NCI-H1092 (cell line): ENCODE data around the gene TRERF1.

Experiments used
- DNase-seq: peaks from one replicate; lab custom pipeline; 2025; lab: John Stamatoyannopoulos, UW

The TRERF1 gene

GRCh38 chr6:42367353-42368011, 84.2 kb downstream of the TRERF1 start:
- no peak for DNase-seq

DNA sequence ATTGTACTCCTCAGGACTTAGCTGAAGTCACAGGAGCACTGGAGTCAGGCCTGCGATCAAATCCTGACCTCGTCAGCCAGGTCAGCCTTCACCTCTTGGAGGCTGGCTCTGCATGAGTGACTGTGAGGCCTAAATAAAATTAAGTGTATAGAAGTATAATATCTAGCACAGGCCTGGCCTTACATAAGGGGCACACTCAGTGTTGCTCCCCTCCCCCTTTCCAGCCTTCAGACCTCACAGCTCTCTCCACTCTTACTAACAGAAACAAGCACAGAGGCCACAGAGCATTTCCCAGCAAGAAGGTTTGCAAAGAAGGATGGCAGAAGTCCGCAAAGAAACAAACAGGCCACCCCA, 84.8 kb downstream of the TRERF1 start:
- DNase-seq = no peak

GRCh38 chr6:42366011-42366705, 85.6 kb downstream of the TRERF1 start:
- no peak for DNase-seq

GRCh38 chr6:42365021-42365420, 86.7 kb downstream of the TRERF1 start:
- no peak for DNase-seq

GRCh38 chr6:42363926-42364849, 87.5 kb downstream of the TRERF1 start:
- no peak for DNase-seq

- no peak for DNase-seq
Measured at GRCh38 chr6:42361036-42361435, 90.7 kb downstream of the TRERF1 start.

DNA sequence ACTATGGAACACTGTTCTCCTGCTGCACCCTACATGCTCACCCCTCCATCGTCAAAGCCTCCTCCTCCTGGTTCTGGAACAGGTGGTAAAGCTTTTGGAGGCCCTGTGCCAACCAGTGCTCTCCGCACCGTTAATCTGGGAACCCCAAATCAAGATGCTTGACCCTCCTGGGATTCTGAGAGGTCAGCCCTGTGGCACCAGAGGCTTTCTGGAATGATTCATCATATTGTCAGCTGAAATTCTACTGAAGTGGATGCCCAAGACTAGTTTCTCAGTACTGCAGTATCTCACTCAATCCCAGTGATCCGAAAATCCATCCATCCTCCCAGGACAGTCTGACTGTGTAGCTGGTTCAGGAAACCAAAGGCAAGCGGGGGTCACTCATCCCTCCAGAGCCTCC, 92.7 kb downstream of the TRERF1 start:
- no peak for DNase-seq

DNA sequence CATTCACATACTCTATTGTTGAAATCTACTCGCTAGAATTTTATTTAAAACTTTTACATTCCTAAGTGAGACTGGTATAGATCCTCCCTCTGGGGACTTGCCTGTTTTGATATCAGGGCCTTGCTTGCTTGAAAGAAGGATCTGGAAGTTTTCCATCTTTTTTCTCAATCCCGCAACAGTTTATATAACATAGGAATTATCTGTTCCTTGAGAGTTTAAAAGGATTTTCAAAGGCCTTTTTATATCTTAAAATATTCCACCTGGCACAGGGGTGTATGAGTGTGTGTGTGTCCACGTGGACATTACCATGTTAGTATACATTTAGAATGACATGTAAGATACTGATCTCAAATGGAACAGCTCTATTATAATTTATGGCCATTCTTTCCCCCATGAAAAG, 96.3 kb downstream of the TRERF1 start:
- DNase-seq = no peak

GRCh38 chr6:42354702-42355101, 97.0 kb downstream of the TRERF1 start:
- no peak for DNase-seq

DNA sequence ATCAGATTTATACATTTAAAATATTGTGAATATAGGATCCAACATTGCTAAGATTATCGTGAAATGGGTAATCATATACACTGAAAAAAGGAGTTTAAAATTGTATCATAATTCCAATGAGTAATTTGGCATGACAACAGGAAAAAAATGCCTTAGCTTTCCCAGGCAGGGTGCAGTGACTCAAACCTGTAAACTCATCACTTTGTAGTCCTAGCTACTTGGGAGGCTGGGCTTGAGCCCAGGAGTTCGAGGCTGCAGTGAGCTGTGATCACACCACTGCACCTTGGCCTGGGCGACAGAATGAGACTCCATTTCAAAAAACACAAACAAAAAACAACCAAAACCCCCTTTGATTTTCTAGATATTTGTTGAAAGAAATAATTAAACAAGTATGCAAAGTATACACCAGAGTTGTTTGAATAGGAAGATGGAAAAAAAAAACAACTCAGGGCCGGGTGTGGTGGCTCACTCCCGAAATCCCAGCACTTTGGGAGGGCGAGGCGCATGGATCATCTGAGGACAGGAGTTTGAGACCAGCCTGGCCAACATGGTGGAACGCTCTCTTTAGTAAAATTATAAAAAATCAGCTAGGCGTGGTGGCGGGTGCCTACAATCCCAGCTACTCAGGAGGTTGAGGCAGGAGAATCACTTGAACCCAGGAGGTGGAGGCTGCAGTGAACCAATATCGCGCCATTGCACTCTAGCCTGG, 98.7 kb downstream of the TRERF1 start:
- no peak for DNase-seq

DNA sequence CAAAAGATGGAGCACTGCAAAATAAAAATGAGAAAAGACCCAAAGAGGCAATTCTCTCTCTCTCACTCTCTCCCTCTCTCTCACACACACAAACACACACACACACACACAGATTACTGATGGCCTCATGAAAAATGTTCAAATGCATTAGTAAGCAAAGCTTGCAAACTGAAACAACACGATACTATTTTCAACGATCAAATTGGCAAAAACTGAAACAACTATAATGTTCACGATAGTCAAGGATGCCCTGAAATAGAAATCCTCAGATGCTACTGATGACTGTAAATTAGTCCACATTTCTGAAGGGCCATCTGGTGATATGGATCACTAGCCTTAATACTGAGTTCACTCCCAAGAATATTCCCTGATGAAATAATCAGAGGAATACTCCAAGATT, 100.8 kb downstream of the TRERF1 start:
- DNase-seq = no peak

- no peak for DNase-seq
Measured at GRCh38 chr6:42349753-42350511, 101.8 kb downstream of the TRERF1 start.

- no peak for DNase-seq
Measured at GRCh38 chr6:42347456-42347855, 104.3 kb downstream of the TRERF1 start.

- DNase-seq = no peak
Measured at GRCh38 chr6:42345696-42346416, 105.9 kb downstream of the TRERF1 start.

GRCh38 chr6:42344756-42345155, 107.0 kb downstream of the TRERF1 start:
- DNase-seq = no peak

DNA sequence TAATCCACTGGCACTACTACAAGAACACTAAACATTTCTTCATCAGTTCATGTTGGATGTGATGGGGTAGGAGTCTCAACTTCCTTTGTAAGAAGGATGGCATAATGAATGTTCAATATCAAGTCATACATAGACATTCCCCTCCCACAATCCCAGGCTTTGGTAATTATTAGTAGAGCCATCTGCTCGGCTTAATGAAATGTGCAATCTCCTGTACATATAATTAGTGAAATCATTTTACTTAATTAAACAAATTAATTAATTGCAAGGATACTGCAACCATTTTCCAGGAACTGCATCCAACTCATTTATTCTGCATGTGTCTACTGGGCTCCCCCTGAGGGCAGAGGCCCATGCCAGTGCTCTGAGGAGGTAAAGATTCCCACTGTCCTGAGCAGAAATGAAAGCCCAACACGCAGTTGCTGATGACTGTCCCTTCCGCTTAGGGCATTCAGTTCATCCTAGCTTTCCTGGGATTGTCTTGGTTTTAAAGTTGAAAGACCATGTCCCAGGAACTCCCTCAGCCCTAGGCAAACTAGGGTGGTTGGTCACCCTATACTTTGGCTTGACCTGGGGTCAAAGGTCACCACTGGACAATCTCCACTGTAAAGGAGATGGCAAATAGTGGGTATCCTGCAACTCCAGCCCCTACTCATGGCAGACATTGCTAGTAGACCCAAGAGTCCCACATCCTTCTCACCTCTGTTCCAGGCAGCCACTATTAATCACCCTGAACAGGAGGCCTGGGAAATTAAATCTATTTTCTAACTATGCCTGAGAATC, 109.8 kb downstream of the TRERF1 start:
- DNase-seq = no peak

DNA sequence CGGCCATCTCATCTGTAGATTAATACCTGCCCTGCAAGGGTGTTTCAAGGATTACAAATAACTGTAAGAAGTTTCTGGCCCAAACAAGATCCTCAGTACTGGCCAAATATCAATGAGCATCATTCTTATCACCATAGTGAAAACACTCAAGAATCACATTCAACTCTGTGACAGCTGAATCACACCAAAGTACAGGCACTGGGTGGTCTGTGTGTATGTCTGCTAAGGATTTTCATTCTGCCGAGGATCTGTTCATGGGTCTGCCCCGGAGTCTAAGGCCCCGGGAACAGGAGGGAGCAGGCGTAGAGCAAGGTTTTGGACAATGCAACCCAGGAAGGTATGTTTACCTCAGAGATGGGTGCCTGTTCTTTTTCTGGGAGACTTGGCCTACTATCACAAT, 110.5 kb downstream of the TRERF1 start:
- DNase-seq = no peak

GRCh38 chr6:42340511-42340910, 111.2 kb downstream of the TRERF1 start:
- no peak for DNase-seq

- DNase-seq = no peak
Measured at GRCh38 chr6:42339991-42340401, 111.7 kb downstream of the TRERF1 start.

DNA sequence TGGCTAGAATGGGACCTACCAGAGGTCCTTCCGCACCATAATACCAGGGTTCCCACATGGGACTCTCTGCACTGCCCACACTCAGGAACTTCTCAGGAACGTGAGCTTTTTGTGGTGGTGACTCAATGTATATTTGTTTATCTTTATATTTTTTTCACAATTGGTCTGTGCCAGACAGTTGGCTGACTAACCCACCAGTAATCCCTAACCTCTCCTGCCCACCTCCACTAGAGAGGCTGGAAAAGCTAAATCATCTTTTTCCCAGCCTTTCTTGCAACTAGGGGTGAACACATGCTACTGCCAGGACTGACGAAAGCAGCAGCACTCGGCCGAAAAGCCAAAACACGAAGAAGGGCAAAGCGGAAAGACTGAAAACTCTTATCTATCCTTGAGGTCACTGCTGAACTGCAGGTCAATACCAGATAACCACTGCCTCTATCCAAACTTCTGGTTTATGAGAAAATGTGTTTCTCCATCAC, 112.9 kb downstream of the TRERF1 start:
- no peak for DNase-seq
